CD4-positive, alpha-beta T cell treated with Interferon alpha-2 for 1 hour (primary cell): ENCODE data around the gene TMEM121.
A peak's percentile ranks its signal among the peaks of the same experiment; 100 is the strongest.

Experiments
- DNase-seq, 2 donors: peaks; one replicate each; pipeline ENCODE4 v3.0.0-alpha.2; 2020 to 2022

TMEM121 gene

GRCh38 chr14:105525861-105526775, at the start of gene TMEM121:
Gene TMEM121 (plus strand): TSS chr14:105526583. CDS start chr14:105528835, 2,252 bp downstream.
- DNase-seq = peak; percentile 23 to 65

DNA sequence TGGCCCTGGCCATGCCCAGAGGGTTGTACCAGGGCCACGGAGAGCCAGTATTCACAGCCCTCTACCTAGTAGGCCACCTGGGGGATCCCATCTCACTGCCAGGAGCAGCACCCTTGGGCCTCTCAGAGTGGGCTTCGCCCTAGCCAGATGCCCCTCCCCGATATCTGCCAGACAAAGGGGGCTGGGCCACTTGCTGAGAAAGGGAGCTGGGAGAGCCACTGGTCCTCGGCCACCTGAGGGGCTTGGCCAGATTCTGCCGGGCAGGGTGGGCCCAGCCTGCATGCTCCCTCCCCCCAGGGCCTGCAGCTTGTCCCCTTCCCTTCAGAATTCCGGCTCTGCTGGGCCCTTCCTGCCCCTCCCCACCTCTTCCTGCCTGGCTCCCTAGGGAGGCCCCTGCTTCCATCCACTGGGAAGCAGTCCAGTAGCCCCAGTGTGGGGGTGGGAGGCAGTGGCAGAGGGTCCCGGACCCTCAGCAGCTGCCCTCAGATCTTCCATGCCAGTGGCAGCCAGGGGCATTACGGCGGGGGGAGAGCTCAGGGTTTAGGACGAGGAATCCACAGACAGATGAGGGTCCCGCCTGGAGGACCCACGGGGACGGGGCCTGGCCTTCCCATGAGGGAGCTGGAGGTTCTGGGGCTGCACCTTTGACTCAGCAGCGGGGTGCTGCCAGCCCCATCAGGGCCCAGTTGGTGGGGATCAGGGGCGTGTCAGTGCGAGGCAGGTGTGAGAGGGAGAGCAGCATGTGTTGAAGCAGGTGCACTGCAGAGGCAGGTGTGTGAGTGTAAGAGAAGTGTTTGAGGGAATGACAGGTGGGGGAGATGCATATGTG, 49.3 kb upstream of the TMEM121 start:
- DNase-seq = no peak

DNA sequence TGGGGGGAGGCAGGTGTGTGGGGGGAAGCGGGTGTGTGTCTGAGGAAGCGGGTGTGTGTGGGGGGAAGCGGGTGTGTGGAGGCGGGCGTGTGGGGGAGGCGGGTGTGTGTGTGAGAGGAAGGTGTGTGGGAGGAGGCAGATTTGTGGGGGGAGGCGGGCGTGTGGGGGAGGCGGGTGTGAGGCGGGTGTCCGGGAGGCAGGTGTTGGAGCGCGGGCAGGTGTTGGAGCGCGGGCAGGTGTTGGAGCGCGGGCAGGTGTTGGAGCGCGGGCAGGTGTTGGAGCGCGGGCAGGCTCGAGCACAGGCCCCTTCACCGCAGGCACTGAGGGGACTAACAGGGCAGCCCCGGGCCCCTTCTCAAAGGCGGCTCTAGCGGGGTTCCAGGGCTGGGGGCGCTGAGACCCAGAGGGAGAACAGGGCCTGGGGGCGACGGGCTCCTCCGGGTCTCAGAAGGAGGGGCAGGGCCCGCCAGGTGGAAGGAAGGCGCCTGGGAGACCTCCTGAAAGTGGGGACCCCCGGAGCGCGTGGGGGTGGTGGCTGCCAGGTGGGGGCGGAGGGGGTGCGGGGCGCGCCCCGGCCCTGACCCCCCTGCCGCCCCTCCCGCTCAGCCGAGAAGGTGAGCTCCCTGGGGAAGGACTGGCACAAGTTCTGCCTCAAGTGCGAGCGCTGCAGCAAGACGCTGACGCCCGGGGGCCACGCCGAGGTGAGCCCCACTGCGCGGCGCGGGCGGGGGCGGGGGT, 48.6 kb upstream of the TMEM121 start:
- peak; percentile 84 to 86 for DNase-seq

GRCh38 chr14:105478398-105479251, 47.8 kb upstream of the TMEM121 start:
- DNase-seq = peak; percentile 50 to 51

GRCh38 chr14:105479431-105480158, 46.8 kb upstream of the TMEM121 start:
- DNase-seq = peak in 1 of 2 donors; percentile 22

- peak in 1 of 2 donors; percentile 7 for DNase-seq
Observed at GRCh38 chr14:105480199-105480746, 46.1 kb upstream of the TMEM121 start.

GRCh38 chr14:105480807-105481801, 45.3 kb upstream of the TMEM121 start:
- peak; percentile 89 to 93 for DNase-seq

- peak; percentile 98 to 99 for DNase-seq
Observed at GRCh38 chr14:105481886-105482457, 44.4 kb upstream of the TMEM121 start.

DNA sequence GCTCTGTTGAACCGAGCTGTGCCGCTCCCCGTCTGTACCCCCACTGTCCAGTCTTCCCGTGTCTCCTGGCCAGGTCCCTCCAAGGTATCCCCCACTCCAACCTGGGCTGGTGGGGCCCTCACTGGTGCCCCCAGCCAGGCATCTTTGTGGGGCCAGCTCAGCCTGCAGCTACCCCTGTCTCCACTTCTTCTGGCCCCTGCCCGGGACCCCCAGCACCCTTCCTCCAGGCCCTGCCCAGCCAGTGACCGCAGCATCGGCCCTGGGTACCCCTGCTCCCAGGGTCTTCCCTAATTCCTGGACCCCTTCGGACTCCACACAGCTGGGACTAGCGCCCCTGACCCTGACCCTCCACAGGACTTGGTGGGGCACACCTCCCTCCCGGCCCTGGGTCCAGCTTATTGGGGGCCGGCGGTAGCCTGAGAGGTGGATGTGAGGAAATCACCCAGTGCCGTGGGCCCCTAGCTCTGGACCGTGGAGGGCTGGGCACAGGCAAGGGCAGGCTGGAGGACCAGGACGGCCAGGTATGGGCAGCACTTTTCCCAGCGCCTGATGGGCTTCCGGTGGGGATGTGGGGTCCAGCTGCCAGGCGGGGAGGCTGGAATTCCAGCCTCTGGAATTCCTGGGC, 43.8 kb upstream of the TMEM121 start:
- DNase-seq = no peak

DNA sequence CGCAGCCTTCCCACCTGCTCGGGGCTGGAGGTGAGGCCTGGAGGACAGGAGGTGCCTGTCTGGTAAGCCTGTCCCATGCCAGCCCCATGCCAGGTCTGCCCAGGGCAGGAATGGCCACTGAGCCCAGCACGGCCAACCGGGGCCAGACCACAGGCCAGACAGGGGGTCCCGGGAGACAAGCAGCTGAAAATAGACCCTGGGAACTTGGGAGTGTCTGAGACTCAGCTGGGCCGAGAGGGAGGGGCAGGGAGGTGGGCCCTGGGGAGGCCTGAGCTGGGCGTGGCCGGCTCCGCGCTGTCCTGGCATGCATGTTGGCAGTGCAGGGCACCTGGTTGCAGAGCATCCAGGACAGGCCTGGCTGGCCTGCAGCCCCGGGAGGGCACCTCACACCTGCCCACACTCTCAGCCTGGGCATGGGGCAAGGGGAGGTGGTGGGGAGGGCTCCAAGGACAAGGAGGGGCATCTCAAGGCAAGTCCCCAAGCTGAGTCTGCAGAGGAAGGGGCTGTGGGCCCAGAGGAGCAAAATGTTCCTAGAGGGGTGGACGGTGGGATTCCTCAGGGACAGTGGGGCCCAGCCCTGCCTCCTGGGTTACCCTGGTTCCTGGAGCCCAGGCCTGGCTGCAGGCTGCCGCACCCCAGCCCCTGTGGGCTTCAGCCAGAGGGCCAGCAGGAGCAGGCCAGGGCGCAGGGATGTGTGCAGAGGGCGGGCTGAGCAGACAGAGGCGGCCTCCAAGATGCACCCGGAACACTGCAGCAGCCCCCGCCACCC, 42.9 kb upstream of the TMEM121 start:
- DNase-seq = peak in 1 of 2 donors; percentile 7

DNA sequence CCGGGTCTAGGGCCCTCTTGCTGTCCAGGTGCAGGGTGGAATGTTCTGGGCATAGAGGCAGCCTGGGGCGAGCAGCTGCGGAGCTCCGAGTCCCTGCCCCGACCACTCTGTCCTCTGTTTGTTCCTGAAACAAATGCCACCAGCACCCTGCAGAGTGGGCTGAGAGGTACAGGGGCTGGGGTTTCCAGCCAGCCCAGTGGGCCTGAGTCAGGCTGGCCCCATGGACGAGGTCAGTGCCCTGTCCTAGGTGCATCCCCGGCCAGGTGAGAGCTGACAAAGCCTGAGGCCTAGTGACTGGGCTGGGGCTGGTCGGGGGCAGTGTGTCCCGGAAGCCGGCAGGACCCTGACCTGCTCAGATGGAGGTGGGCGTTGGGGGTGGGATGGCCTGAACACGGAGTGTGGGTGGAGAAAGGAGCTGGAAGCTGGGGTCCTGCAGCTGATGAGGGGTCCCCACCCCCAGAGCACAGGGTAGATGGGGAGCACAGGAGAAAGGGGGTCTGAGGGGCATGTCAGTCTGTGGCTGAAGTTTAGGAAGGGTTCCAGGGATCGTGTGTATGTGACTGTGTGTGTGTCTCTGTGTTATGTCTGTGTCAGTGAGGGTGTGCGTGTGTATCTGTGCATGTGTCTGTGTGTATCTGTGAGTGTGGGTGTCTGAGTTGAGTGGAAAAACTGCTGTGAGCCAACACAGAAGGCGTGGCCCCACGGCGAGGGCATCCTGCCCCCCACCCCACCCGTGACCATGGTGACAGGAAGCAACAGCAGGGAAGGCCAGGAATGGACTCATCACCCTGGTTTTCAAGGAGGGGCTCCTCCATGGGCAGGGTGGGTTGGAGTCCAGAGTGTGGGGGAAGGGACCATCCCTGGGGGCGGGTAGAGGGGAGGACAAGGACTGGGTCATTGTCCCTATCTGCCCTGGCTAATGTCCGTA, 42.0 kb upstream of the TMEM121 start:
- peak; percentile 65 to 76 for DNase-seq

GRCh38 chr14:105484997-105485393, 41.4 kb upstream of the TMEM121 start:
- DNase-seq = no peak

DNA sequence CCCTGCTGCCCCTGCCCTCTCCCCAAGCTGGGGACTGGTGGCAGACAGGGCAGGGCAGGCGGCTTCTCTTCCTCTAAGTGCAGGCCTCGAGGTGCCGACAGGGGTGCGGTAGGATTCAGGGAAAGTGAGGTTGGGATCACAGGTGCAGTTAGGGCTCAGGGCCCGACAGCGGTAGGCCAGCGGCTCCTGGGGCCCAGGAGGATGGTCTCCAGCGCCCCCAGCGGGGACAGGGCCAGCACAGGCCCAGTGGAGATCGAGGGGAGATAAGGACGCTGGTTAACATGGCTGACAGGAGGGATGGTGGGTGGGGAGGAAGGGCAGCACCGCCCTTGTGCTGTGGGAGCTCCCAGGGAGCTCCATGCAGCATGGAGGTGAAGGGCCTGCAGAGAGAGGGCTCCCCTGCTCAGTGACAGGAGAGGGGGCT, 40.6 kb upstream of the TMEM121 start:
- DNase-seq = peak; percentile 66 to 82

- peak; percentile 27 to 32 for DNase-seq
Observed at GRCh38 chr14:105486163-105486973, 40.0 kb upstream of the TMEM121 start, which contains the start of gene CRIP1. Gene CRIP1 (plus strand): TSS chr14:105486886. CDS start chr14:105487260, 374 bp downstream.

GRCh38 chr14:105486974-105487448, 39.4 kb upstream of the TMEM121 start:
- DNase-seq = peak; percentile 79 to 81
